ENCODE data around the gene DEPDC1. TPM values are rescaled to one million over a fixed set of nuclear protein-coding genes. Genes with fewer than 3 reads are reported as not detected.
"Not testable (repeated sequence)": the region's sequence is repeated elsewhere in the genome, so short reads cannot be mapped to it uniquely, and the experiment has no call there.

Gene DEPDC1
- total RNA-seq, 4 donors from 2014 or later = 0.72 to 9.5 (median 4.6) TPM

DNA sequence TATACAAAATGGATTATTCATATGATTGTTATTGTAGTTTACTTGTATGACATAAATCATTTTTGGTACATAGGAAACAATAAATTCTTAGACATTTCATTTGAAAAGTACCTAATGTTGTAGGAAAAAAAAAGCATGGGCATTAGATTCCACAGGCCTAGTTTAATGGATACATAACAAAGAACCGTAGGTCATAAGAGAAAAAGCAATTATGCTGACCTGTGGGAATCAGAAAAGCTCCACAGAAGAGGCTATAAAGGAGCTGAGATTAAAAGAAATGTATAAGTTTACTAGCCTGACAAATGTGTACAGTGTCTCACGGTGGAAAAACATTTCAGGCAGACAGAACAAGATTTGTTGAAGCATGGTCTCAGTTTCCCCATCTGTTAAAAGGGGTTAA lies 3.7 kb downstream of the DEPDC1 start:
- no peak overlapping the region for H3K27ac ChIP-seq
- WGBS = 89% methylated on average over 2 of the region's 2 CpGs

DNA sequence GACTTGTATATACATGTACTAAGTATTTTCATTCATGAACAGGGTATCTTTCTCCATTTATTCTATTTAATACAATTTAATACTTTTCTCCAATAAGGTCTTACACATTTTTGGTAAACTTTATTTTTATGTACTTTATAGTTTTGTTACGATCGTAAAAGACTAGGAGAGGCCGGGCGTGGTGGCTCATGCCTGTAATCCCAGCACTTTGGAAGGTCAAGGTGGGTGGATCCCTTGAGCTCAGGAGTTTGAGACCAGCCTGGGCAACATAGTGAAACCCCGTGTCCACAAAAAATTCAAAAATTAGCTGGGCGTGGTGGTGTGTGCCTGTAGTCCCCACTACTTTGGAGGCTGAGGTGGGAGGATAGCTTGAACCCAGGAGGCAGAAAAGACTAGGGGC lies 4.6 kb downstream of the DEPDC1 start:
- not testable (repeated sequence) for H3K27me3 ChIP-seq; H3K36me3 ChIP-seq; DNase-seq (ENCODE audit: low spot score in 2 of 2); H3K9me3 ChIP-seq; H3K4me3 ChIP-seq; H3K27ac ChIP-seq
- H3K4me1 ChIP-seq = peaks cover 11% of the 10 kb centered on the region
- 95% methylated on average over 6 of the region's 6 CpGs for WGBS

More for the DNA sequence above, 3.7 kb downstream of the DEPDC1 start:
- Histone ChIP-seq H3K9me3 (no peaks in the 10 kb centered on the region), H3K27me3 (no peaks in the 10 kb centered on the region), H3K4me3 (no peak overlapping the region), H3K36me3 (no peaks in the 10 kb centered on the region), H3K4me1 (peaks cover 11% of the 10 kb centered on the region)
- TF ChIP-seq, protein P1, sequence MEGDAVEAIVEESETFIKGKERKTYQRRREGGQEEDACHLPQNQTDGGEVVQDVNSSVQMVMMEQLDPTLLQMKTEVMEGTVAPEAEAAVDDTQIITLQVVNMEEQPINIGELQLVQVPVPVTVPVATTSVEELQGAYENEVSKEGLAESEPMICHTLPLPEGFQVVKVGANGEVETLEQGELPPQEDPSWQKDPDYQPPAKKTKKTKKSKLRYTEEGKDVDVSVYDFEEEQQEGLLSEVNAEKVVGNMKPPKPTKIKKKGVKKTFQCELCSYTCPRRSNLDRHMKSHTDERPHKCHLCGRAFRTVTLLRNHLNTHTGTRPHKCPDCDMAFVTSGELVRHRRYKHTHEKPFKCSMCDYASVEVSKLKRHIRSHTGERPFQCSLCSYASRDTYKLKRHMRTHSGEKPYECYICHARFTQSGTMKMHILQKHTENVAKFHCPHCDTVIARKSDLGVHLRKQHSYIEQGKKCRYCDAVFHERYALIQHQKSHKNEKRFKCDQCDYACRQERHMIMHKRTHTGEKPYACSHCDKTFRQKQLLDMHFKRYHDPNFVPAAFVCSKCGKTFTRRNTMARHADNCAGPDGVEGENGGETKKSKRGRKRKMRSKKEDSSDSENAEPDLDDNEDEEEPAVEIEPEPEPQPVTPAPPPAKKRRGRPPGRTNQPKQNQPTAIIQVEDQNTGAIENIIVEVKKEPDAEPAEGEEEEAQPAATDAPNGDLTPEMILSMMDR (IDR thresholded peaks at IDR 0.05) = no peak
- TF ChIP-seq POLR2AphosphoS5 (IDR thresholded peaks at IDR 0.05) (no peak), POLR2A (IDR thresholded peaks at IDR 0.05) (no peak), EP300 (IDR thresholded peaks at IDR 0.05) (no peak)
- DNase-seq (ENCODE audit: low spot score in 2 of 2) = no peak

DNA sequence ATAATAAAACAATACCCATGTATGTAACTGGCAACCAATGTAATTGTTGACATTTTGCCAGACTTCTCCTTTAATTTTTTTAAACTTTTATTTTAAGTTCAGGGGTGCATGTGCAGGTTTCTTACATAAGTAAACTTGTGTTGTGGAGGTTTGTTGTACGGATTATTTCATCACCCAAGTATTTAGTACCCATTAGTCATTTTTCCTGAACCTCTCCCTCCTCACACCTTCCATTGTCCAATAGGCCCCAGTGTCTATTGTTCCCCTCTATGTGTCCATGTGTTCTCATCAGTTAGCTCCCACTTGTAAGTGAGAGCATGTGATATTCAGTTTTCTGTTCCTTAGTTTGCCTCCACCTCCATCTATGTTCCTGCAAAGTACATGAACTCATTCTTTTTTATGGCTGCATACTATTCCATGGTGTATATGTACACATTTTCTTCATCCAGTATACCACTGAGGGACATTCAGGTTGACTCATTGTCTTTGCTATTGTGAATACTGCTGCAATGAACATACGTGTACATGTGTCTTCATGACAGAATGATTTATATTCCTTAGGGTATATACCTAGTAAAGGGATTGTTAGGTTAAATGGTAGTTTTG lies 6.7 kb downstream of the DEPDC1 start:
- Histone ChIP-seq H3K36me3 (no peaks in the 10 kb centered on the region), H3K27ac (no peak overlapping the region), H3K4me3 (no peak overlapping the region), H3K27me3 (no peaks in the 10 kb centered on the region), H3K9me3 (no peaks in the 10 kb centered on the region), H3K4me1 (no peaks in the 10 kb centered on the region)
- WGBS = 94% methylated on average over 2 of the region's 2 CpGs
- TF ChIP-seq POLR2AphosphoS5 (IDR thresholded peaks at IDR 0.05) (no peak), POLR2A (IDR thresholded peaks at IDR 0.05) (no peak), EP300 (IDR thresholded peaks at IDR 0.05) (no peak)
- TF ChIP-seq, protein P1 (IDR thresholded peaks at IDR 0.05) = no peak
- no peak for DNase-seq (ENCODE audit: low spot score in 2 of 2)

DNA sequence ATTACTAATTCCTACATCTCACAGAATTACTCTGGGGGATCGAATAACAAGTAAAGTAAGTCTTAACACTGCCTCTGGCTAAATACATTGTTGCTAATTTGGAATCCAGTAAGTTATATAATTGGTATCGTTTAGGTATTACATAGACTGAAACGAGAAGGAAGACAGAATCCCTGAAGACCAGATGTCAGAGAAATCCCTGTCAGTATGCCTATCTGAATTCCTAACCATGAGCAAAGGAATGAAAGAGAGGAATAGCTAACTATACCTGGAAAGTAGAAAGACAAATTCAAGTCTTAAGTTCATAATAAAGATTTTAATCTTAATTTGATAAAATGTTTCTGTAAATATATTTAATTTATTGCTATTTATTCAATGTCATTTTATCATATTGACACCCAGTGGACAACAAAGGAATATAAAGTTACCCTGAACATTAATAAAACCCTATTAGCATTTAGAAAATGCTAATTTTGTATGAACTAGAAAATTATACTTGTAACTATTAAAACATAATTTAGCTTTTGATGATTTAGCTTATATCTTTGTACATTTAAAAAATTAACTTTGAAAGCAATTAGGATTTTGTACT lies 11.4 kb downstream of the DEPDC1 start:
- Histone ChIP-seq H3K4me1 (no peaks in the 10 kb centered on the region), H3K9me3 (no peaks in the 10 kb centered on the region), H3K36me3 (no peaks in the 10 kb centered on the region), H3K27ac (no peak overlapping the region), H3K4me3 (no peak overlapping the region), H3K27me3 (no peaks in the 10 kb centered on the region)
- no peak for TF ChIP-seq POLR2AphosphoS5 (IDR thresholded peaks at IDR 0.05)
- no peak for TF ChIP-seq POLR2A (IDR thresholded peaks at IDR 0.05)
- TF ChIP-seq, protein P1 (IDR thresholded peaks at IDR 0.05) = no peak
- TF ChIP-seq EP300 (IDR thresholded peaks at IDR 0.05) = no peak
- WGBS = 43% methylated on average over 3 of the region's 3 CpGs
- no peak for DNase-seq (ENCODE audit: low spot score in 2 of 2)

DNA sequence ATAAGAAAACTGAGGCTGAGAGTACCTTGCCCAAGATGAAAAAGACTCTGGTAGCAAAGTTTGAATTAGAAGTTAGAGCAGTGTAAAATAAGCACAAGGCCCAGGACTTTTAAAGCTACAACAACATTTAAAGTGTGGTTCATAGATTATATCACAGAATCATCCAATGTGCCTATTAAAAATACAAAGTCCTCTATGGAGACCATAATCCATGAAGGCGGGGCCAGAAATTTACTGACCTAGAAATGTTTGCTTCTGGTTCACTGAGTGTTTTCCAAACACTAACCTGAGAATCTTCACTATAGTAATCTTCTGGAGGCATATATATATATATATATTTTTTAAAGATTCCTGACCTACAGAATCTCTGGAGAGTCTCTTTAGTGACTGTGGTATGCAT lies 12.3 kb downstream of the DEPDC1 start:
- no peaks in the 10 kb centered on the region for H3K36me3 ChIP-seq
- H3K27ac ChIP-seq = no peak overlapping the region
- DNase-seq (ENCODE audit: low spot score in 2 of 2) = no peak
- WGBS = 100% methylated on average over 1 of the region's 1 CpG
- TF ChIP-seq, protein P1 (IDR thresholded peaks at IDR 0.05) = no peak
- TF ChIP-seq POLR2A (IDR thresholded peaks at IDR 0.05) = no peak
- TF ChIP-seq EP300 (IDR thresholded peaks at IDR 0.05) = no peak
- no peak for TF ChIP-seq POLR2AphosphoS5 (IDR thresholded peaks at IDR 0.05)
- no peaks in the 10 kb centered on the region for H3K27me3 ChIP-seq
- H3K4me3 ChIP-seq = no peak overlapping the region
- H3K9me3 ChIP-seq = no peaks in the 10 kb centered on the region
- H3K4me1 ChIP-seq = no peaks in the 10 kb centered on the region
